SU-DHL-6 (cell line): ENCODE data around the gene TMCC2.

Experiments
- EZH2phosphoT487 ChIP-seq: fragments of 200-600 bp; sonication (generic), shearing (Covaris generic); conservative IDR thresholded peaks from 2 replicates; pipeline ENCODE4 v1.6.1; 2018; ENCODE audit warnings: mild to moderate bottlenecking, antibody characterized with exemption, low read length, moderate library complexity, mixed read lengths
- TF ChIP-seq, protein P1 (sequence below): fragments of 200-600 bp; sonication (generic); IDR thresholded peaks from one replicate; pipeline ENCODE4 v1.5.1; 2017; ENCODE audit warnings: antibody characterized with exemption, mild to moderate bottlenecking, low read length, moderate library complexity; ENCODE audit not compliant: insufficient read depth, poor library complexity, severe bottlenecking

GRCh38 chr1:205240569-205240968 is 12.8 kb downstream of the TMCC2 start:
- TF ChIP-seq, protein P1, sequence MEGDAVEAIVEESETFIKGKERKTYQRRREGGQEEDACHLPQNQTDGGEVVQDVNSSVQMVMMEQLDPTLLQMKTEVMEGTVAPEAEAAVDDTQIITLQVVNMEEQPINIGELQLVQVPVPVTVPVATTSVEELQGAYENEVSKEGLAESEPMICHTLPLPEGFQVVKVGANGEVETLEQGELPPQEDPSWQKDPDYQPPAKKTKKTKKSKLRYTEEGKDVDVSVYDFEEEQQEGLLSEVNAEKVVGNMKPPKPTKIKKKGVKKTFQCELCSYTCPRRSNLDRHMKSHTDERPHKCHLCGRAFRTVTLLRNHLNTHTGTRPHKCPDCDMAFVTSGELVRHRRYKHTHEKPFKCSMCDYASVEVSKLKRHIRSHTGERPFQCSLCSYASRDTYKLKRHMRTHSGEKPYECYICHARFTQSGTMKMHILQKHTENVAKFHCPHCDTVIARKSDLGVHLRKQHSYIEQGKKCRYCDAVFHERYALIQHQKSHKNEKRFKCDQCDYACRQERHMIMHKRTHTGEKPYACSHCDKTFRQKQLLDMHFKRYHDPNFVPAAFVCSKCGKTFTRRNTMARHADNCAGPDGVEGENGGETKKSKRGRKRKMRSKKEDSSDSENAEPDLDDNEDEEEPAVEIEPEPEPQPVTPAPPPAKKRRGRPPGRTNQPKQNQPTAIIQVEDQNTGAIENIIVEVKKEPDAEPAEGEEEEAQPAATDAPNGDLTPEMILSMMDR = no peak
- no peak for TF ChIP-seq EZH2phosphoT487
